Panc1 (cell line): ENCODE results near the gene DIAPH3. TPM values are rescaled to one million over a fixed set of nuclear protein-coding genes. Genes with fewer than 3 reads are reported as not detected.

Experiments
- ATAC-seq: fragments of 200-7000 bp; cut with Tn5 transposase; 2 replicates; pipeline ENCODE4 v1.9.1; 2020; ENCODE audit warnings: mild to moderate bottlenecking, moderate library complexity
- BruUV-seq: library from RNA; stranded (reverse); fragments of 400-500 nt; replicated peaks from 2 replicates; lab custom pipeline; 2021; lab: Mats Ljungman, UMichigan
- CTCF ChIA-PET: fragments of 300-600 bp; sonication (Branson Sonifier 250); formaldehyde crosslinking; loops from one replicate; lab custom pipeline; 2022; ENCODE audit warnings: antibody characterized with exemption; lab: Charles Lee
- POLR2A ChIA-PET: fragments of 300-600 bp; sonication (Branson Sonifier 250); formaldehyde crosslinking; loops from one replicate; lab custom pipeline; 2022; ENCODE audit warnings: antibody characterized with exemption; lab: Charles Lee
- DNase-seq: peaks from one replicate; pipeline ENCODE4 v3.0.0-alpha.2; 2010; ENCODE audit warnings: low read depth, low spot score
- H3K27ac ChIP-seq: 2 replicates; pipeline ENCODE4 v1.5.1; 2011; ENCODE audit warnings: mild to moderate bottlenecking, low read length, inconsistent platforms
- H3K27me3 ChIP-seq: fragments of 200-500 bp; sonication (Bioruptor generic); 2 replicates; pipeline ENCODE4 v1.6.0; 2014; ENCODE audit warnings: low read length, inconsistent platforms; ENCODE audit not compliant: control insufficient read depth, insufficient read depth
- H3K36me3 ChIP-seq: fragments of 200-500 bp; sonication (Bioruptor generic); 2 replicates; pipeline ENCODE4 v1.5.1; 2014; ENCODE audit warnings: inconsistent platforms, mild to moderate bottlenecking, low read length, moderate library complexity; ENCODE audit not compliant: control insufficient read depth, insufficient read depth
- H3K4me1 ChIP-seq: 2 replicates; pipeline ENCODE4 v1.5.1; 2011; ENCODE audit warnings: inconsistent platforms, mild to moderate bottlenecking, low read length, moderate library complexity; ENCODE audit not compliant: control insufficient read depth, insufficient read depth
- H3K4me3 ChIP-seq, 2 experiments: 2 replicates each; pipeline ENCODE4 v1.5.1; 2011 to 2012; ENCODE audit warnings: low read depth in 2 of 2, low read length in 2 of 2, mild to moderate bottlenecking in 2 of 2, inconsistent platforms in 1 of 2, moderate library complexity in 1 of 2
- H3K9me3 ChIP-seq: fragments of 200-500 bp; sonication (Bioruptor generic); 2 replicates; pipeline ENCODE4 v1.5.1; 2014; ENCODE audit warnings: low read depth, mild to moderate bottlenecking, inconsistent platforms, low read length, moderate library complexity; ENCODE audit not compliant: control insufficient read depth, insufficient read depth
- CTCF ChIP-seq: fragments of 450-650 bp; IDR thresholded peaks from 2 replicates; pipeline ENCODE4 v1.5.1; 2017; ENCODE audit warnings: mild to moderate bottlenecking
- POLR2AphosphoS5 ChIP-seq: IDR thresholded peaks from 2 replicates; pipeline ENCODE4 v1.6.1; 2012; ENCODE audit warnings: mild to moderate bottlenecking, low read depth, low read length, moderate library complexity
- REST ChIP-seq, 2 experiments: IDR thresholded peaks; 2 replicates each; pipeline ENCODE4 v1.6.1; 2011 to 2012; ENCODE audit warnings: low read depth in 2 of 2, control low read depth in 1 of 2, low read length in 1 of 2, mild to moderate bottlenecking in 1 of 2, moderate library complexity in 1 of 2; ENCODE audit not compliant: insufficient read depth in 1 of 2
- SIN3A ChIP-seq: IDR thresholded peaks from 2 replicates; pipeline ENCODE4 v1.6.1; 2012; ENCODE audit warnings: low read depth, mild to moderate bottlenecking, low read length, moderate library complexity, borderline replicate concordance; ENCODE audit not compliant: insufficient read depth
- TCF7L2 ChIP-seq: IDR thresholded peaks from 2 replicates; pipeline ENCODE4 v1.6.1; 2011; ENCODE audit warnings: mild to moderate bottlenecking, low read depth, low read length, inconsistent platforms
- in situ Hi-C: cut with HindIII; loops from 2 replicates; pipeline ENCODE4 v1.10.0; 2016; ENCODE audit warnings: low sequenced_read_pairs, low pct_unique_long_range_greater_than_20kb
- intact Hi-C: fragments of 100-400 bp; cut with micrococcal nuclease; formaldehyde crosslinking; loops from one replicate; pipeline ENCODE4 v1.10.0; 2022; ENCODE audit not compliant: unreplicated experiment
- total RNA-seq: library from RNA; stranded (reverse); gene quantifications from one replicate; pipeline ENCODE4 v1.2.1, GENCODE V29; 2021; ENCODE audit not compliant: unreplicated experiment

Gene DIAPH3
- total RNA-seq, 1 experiment from 2014 or later: 15.4 TPM

- intact Hi-C loops: no loop called here
- BruUV-seq: no TSS peak
- in situ Hi-C loops: no loop called here
- Histone ChIP-seq H3K27me3 (no peaks in the 10 kb centered on the region), H3K4me3 (no peak overlapping the region), H3K4me1 (no peaks in the 10 kb centered on the region), H3K27ac (no peak overlapping the region), H3K36me3 (no peaks in the 10 kb centered on the region), H3K9me3 (no peaks in the 10 kb centered on the region)
- ChIA-PET POLR2A (no interaction called here), CTCF (no interaction called here)
- TF ChIP-seq SIN3A (no peak), REST (IDR thresholded peaks at IDR 0.05; ENCODE audit: insufficient read depth in 1 of 2, low read depth in 2 of 2, low read length in 1 of 2) (no peak), CTCF (no peak), POLR2AphosphoS5 (no peak), TCF7L2 (no peak)
- ATAC-seq: no peak
- DNase-seq: no peak
Observed at GRCh38 chr13:59948686-59949085, 215.0 kb downstream of the DIAPH3 start.

- in situ Hi-C loops (no loop called here), intact Hi-C loops (no loop called here)
- ATAC-seq (no peak), DNase-seq (no peak)
- no peaks in the 10 kb centered on the region for H3K9me3 ChIP-seq
- no peak overlapping the region for H3K27ac ChIP-seq
- H3K36me3 ChIP-seq: no peaks in the 10 kb centered on the region
- no peaks in the 10 kb centered on the region for H3K4me1 ChIP-seq
- ChIA-PET CTCF (no interaction called here), POLR2A (no interaction called here)
- no peak overlapping the region for H3K4me3 ChIP-seq
- no TSS peak for BruUV-seq
- no peaks in the 10 kb centered on the region for H3K27me3 ChIP-seq
- no peak for TF ChIP-seq SIN3A
- TF ChIP-seq POLR2AphosphoS5: no peak
- TF ChIP-seq TCF7L2: no peak
- TF ChIP-seq REST (IDR thresholded peaks at IDR 0.05; ENCODE audit: insufficient read depth in 1 of 2, low read depth in 2 of 2, low read length in 1 of 2): no peak
- no peak for TF ChIP-seq CTCF
Observed at GRCh38 chr13:59946944-59947343, 216.8 kb downstream of the DIAPH3 start.
